Panc1 (cell line): Measurements from ENCODE around the gene TMEM170B. TPM values are rescaled to one million over a fixed set of nuclear protein-coding genes. Genes with fewer than 3 reads are reported as not detected.

Source experiments
- ATAC-seq: fragments of 200-7000 bp; cut with Tn5 transposase; 2 replicates; pipeline ENCODE4 v1.9.1; 2020; ENCODE audit warnings: mild to moderate bottlenecking, moderate library complexity
- BruUV-seq: library from RNA; stranded (reverse); fragments of 400-500 nt; replicated peaks from 2 replicates; lab custom pipeline; 2021; lab: Mats Ljungman, UMichigan
- CTCF ChIA-PET: fragments of 300-600 bp; sonication (Branson Sonifier 250); formaldehyde crosslinking; loops from one replicate; lab custom pipeline; 2022; ENCODE audit warnings: antibody characterized with exemption; lab: Charles Lee
- POLR2A ChIA-PET: fragments of 300-600 bp; sonication (Branson Sonifier 250); formaldehyde crosslinking; loops from one replicate; lab custom pipeline; 2022; ENCODE audit warnings: antibody characterized with exemption; lab: Charles Lee
- DNase-seq: peaks from one replicate; pipeline ENCODE4 v3.0.0-alpha.2; 2010; ENCODE audit warnings: low read depth, low spot score
- H3K27ac ChIP-seq: 2 replicates; pipeline ENCODE4 v1.5.1; 2011; ENCODE audit warnings: mild to moderate bottlenecking, low read length, inconsistent platforms
- H3K27me3 ChIP-seq: fragments of 200-500 bp; sonication (Bioruptor generic); 2 replicates; pipeline ENCODE4 v1.6.0; 2014; ENCODE audit warnings: low read length, inconsistent platforms; ENCODE audit not compliant: control insufficient read depth, insufficient read depth
- H3K36me3 ChIP-seq: fragments of 200-500 bp; sonication (Bioruptor generic); 2 replicates; pipeline ENCODE4 v1.5.1; 2014; ENCODE audit warnings: inconsistent platforms, mild to moderate bottlenecking, low read length, moderate library complexity; ENCODE audit not compliant: control insufficient read depth, insufficient read depth
- H3K4me1 ChIP-seq: 2 replicates; pipeline ENCODE4 v1.5.1; 2011; ENCODE audit warnings: inconsistent platforms, mild to moderate bottlenecking, low read length, moderate library complexity; ENCODE audit not compliant: control insufficient read depth, insufficient read depth
- H3K4me3 ChIP-seq, 2 experiments: 2 replicates each; pipeline ENCODE4 v1.5.1; 2011 to 2012; ENCODE audit warnings: low read depth in 2 of 2, low read length in 2 of 2, mild to moderate bottlenecking in 2 of 2, inconsistent platforms in 1 of 2, moderate library complexity in 1 of 2
- H3K9me3 ChIP-seq: fragments of 200-500 bp; sonication (Bioruptor generic); 2 replicates; pipeline ENCODE4 v1.5.1; 2014; ENCODE audit warnings: low read depth, mild to moderate bottlenecking, inconsistent platforms, low read length, moderate library complexity; ENCODE audit not compliant: control insufficient read depth, insufficient read depth
- CTCF ChIP-seq: fragments of 450-650 bp; IDR thresholded peaks from 2 replicates; pipeline ENCODE4 v1.5.1; 2017; ENCODE audit warnings: mild to moderate bottlenecking
- POLR2AphosphoS5 ChIP-seq: IDR thresholded peaks from 2 replicates; pipeline ENCODE4 v1.6.1; 2012; ENCODE audit warnings: mild to moderate bottlenecking, low read depth, low read length, moderate library complexity
- SIN3A ChIP-seq: IDR thresholded peaks from 2 replicates; pipeline ENCODE4 v1.6.1; 2012; ENCODE audit warnings: low read depth, mild to moderate bottlenecking, low read length, moderate library complexity, borderline replicate concordance; ENCODE audit not compliant: insufficient read depth
- TCF7L2 ChIP-seq: IDR thresholded peaks from 2 replicates; pipeline ENCODE4 v1.6.1; 2011; ENCODE audit warnings: mild to moderate bottlenecking, low read depth, low read length, inconsistent platforms
- in situ Hi-C: cut with HindIII; loops from 2 replicates; pipeline ENCODE4 v1.10.0; 2016; ENCODE audit warnings: low sequenced_read_pairs, low pct_unique_long_range_greater_than_20kb
- intact Hi-C: fragments of 100-400 bp; cut with micrococcal nuclease; formaldehyde crosslinking; loops from one replicate; pipeline ENCODE4 v1.10.0; 2022; ENCODE audit not compliant: unreplicated experiment
- total RNA-seq: library from RNA; stranded (reverse); gene quantifications from one replicate; pipeline ENCODE4 v1.2.1, GENCODE V29; 2021; ENCODE audit not compliant: unreplicated experiment
- TF ChIP-seq, protein P1 (sequence below), 2 experiments: IDR thresholded peaks; 2 replicates each; pipeline ENCODE4 v1.6.1; 2011 to 2012; ENCODE audit warnings: low read depth in 2 of 2, control low read depth in 1 of 2, low read length in 1 of 2, mild to moderate bottlenecking in 1 of 2, moderate library complexity in 1 of 2; ENCODE audit not compliant: insufficient read depth in 1 of 2

The TMEM170B gene
- total RNA-seq, 1 experiment from 2014 or later: 1.3 TPM

- Histone ChIP-seq H3K36me3 (no peaks in the 10 kb centered on the region), H3K27ac (no peak overlapping the region), H3K4me3 (no peak overlapping the region), H3K4me1 (no peaks in the 10 kb centered on the region), H3K9me3 (no peaks in the 10 kb centered on the region), H3K27me3 (no peaks in the 10 kb centered on the region)
- BruUV-seq: no TSS peak
- intact Hi-C loops (no loop called here), in situ Hi-C loops (no loop called here)
- CTCF ChIA-PET: no interaction called here
- DNase-seq (no peak), ATAC-seq (no peak)
- POLR2A ChIA-PET: no interaction called here
- TF ChIP-seq, protein P1, sequence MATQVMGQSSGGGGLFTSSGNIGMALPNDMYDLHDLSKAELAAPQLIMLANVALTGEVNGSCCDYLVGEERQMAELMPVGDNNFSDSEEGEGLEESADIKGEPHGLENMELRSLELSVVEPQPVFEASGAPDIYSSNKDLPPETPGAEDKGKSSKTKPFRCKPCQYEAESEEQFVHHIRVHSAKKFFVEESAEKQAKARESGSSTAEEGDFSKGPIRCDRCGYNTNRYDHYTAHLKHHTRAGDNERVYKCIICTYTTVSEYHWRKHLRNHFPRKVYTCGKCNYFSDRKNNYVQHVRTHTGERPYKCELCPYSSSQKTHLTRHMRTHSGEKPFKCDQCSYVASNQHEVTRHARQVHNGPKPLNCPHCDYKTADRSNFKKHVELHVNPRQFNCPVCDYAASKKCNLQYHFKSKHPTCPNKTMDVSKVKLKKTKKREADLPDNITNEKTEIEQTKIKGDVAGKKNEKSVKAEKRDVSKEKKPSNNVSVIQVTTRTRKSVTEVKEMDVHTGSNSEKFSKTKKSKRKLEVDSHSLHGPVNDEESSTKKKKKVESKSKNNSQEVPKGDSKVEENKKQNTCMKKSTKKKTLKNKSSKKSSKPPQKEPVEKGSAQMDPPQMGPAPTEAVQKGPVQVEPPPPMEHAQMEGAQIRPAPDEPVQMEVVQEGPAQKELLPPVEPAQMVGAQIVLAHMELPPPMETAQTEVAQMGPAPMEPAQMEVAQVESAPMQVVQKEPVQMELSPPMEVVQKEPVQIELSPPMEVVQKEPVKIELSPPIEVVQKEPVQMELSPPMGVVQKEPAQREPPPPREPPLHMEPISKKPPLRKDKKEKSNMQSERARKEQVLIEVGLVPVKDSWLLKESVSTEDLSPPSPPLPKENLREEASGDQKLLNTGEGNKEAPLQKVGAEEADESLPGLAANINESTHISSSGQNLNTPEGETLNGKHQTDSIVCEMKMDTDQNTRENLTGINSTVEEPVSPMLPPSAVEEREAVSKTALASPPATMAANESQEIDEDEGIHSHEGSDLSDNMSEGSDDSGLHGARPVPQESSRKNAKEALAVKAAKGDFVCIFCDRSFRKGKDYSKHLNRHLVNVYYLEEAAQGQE (IDR thresholded peaks at IDR 0.05; ENCODE audit: insufficient read depth in 1 of 2, low read depth in 2 of 2, low read length in 1 of 2): no peak
- TF ChIP-seq POLR2AphosphoS5 (no peak), CTCF (no peak), TCF7L2 (no peak), SIN3A (no peak)
These were observed 51.7 kb downstream of the TMEM170B start for GRCh38 chr6:11589261-11589660.

DNA sequence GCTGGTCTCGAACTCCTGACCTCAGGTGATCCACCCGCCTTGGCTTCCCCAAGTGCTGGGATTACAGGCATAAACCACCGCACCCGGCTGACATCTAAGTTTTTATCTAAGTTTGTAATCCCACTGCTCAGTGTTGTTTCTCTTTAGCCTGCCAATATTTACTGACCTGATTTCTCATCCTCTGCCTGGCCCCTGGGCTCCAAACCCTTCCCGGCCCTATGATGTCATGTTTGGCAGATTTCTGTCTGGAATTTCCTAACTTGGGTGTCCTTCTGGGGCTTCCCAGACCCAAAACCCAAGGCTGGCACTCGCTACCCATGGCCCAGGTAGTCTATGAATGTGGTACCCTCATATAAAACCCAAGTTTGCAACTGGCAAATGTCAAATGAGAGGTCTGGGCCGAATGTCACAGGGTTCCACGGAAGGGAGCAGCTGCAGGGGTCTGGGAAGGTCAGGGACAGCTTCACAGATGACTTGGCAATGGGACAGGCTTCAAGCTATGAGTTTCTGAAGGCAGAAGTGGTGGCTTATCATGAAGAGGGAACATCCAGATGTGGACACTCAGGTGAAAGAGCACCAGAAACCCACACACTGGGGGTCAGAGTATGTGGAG is 54.9 kb downstream of the TMEM170B start:
- TF ChIP-seq, protein P1 (IDR thresholded peaks at IDR 0.05; ENCODE audit: insufficient read depth in 1 of 2, low read depth in 2 of 2, low read length in 1 of 2): no peak
- TF ChIP-seq TCF7L2: no peak
- no peak for TF ChIP-seq SIN3A
- TF ChIP-seq POLR2AphosphoS5: no peak
- no peak for TF ChIP-seq CTCF
- DNase-seq (no peak), ATAC-seq (no peak)
- in situ Hi-C loops (no loop called here), intact Hi-C loops (no loop called here)
- no peaks in the 10 kb centered on the region for H3K9me3 ChIP-seq
- POLR2A ChIA-PET: no interaction called here
- BruUV-seq: no TSS peak
- H3K4me1 ChIP-seq: no peaks in the 10 kb centered on the region
- CTCF ChIA-PET: interaction anchor here (1.0 kb wide), 1 partner anchor 392 kb away, joined by 4 read pairs; no protein-coding TSS in a partner anchor
- H3K4me3 ChIP-seq: no peak overlapping the region
- no peak overlapping the region for H3K27ac ChIP-seq
- H3K27me3 ChIP-seq: no peaks in the 10 kb centered on the region
- no peaks in the 10 kb centered on the region for H3K36me3 ChIP-seq
